ENCODE results near the gene GAL.

GAL gene

GRCh38 chr11:68710409-68710808 is 26.1 kb downstream of the GAL start:
- no peak for DNase-seq (ENCODE audit: low spot score)

DNA sequence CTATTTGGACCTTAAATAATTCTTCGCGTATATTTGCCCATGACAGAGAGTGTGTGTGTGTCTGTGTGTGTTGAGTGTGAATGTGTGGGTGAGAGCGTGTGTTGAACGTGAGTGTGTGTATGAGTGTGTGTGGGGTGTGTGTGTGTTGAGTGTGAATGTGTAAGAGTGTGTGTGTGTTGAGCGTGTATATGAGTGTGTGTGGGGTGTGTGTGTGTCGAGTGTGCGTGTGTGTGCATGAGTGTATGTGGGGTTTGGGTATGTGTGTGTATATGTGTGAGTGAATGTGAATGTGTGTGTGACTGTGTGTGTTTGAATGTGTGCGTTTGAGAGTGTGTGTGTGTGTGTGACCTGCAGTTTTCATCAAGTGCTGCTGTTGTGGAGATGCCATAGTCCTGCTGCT is 26.8 kb downstream of the GAL start:
- no peak for DNase-seq (ENCODE audit: low spot score)

DNA sequence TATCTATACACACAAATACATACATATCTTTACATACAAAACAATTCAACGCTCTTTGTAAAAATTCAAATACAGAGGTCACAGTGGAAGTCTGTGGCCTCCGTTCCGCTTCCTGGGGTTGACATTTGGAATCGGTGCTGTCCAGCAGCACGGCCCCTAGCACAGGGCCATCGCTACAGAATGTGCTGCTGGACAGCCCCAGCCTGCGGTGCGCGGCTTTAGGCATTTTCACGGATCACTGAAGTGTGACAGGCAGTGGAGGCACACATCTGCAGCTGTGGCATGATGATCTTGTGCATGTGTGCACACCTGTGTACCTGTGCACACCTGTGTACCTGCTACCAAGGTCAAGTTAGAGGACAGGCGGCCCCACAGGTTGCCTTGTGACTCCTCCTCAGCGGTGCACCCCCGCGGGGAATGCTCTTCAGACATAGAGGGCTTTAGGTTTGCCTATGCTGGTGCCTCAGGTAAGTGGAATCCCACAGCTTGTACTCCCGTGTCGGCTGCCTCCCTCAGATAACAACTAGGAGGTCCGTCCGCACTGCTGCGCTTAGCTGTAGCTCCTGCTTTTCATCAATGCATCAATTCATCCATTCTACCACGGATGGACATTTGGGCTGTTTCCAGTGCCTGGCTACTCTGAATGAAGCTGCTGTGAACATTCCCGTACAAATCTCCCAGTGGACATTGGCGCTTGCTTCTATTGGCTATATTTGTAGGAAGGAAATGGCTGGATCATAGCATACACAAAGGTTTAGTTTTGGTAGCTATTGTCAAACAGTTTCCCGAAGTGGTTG is 29.9 kb downstream of the GAL start:
- no peak for DNase-seq (ENCODE audit: low spot score)

- DNase-seq (ENCODE audit: low spot score) = no peak
Observed at GRCh38 chr11:68715456-68716122, 31.2 kb downstream of the GAL start.

GRCh38 chr11:68721075-68721474 is 36.7 kb downstream of the GAL start:
- DNase-seq (ENCODE audit: low spot score) = no peak

DNA sequence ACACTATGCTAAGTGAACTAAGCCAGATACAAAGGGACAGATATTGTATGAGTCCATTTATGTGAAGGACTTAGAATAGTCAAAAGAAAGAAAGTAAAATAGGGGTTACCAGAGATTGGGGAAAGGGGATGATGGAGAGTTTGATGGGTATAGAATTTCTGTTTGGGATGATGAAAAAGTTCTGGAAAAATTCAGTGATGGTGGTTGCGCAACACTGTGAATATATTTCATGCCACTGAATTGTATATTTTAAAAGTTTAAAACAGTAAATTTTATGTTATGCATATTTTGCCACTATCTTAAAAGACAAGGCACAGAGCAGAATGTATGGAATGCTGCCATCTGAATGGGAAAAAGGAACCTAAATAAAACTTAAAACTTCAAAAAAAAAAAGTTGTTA is 37.8 kb downstream of the GAL start:
- DNase-seq (ENCODE audit: low spot score) = no peak

GRCh38 chr11:68724293-68724692 is 39.9 kb downstream of the GAL start:
- no peak for DNase-seq (ENCODE audit: low spot score)

GRCh38 chr11:68727783-68728182 is 43.4 kb downstream of the GAL start:
- no peak for DNase-seq (ENCODE audit: low spot score)

- DNase-seq (ENCODE audit: low spot score) = no peak
Observed at GRCh38 chr11:68734111-68734510, 49.8 kb downstream of the GAL start.

DNA sequence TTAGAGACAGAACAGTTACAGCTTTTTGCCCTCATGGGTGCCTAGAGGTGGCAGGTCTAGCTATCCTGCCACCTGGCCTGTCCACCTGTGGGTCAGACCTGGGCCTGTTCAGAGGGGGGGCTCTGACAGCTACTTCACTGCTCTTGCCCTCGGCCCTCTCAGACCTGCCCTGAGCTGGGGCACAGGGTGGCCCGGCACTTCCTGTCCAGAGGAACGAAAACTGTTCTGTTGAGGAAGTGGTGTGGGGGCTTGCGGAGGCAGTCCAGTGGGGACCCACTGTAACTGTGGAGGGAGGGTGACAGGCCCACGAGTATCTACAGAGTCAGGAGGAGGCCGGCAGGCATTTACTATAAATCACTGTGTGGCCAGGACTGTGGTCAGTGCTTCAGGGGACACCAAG is 50.8 kb downstream of the GAL start:
- no peak for DNase-seq (ENCODE audit: low spot score)

DNA sequence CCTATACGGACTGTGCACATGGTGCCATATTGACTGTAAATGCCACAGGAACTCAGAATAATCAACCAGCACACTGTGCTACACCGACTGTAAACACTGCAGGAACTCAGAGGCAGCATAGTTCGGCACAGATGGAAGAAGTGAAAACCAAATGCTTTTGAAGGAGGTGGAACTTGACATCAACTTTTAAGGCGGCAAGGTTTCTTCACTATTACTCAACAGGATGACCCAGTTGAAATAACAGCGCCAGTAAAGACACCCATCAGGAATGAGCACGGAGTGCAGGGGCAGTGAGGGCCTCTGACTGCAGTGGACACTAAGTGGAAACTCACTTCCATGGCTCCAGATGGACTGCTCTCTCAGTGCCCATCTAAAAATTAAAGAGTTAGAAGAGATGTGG is 51.3 kb downstream of the GAL start:
- DNase-seq (ENCODE audit: low spot score) = no peak

Data from LoVo (cell line).